Natural killer cell (primary cell): Measurements from ENCODE around the gene CDH8. TPM values are rescaled to one million over a fixed set of nuclear protein-coding genes. Genes with fewer than 3 reads are reported as not detected.

Experiments
- ATAC-seq, 3 donors: fragments of 150-1000 bp in 2 of 3; fragments of 200-7000 bp in 1 of 3; cut with Tn5 transposase; 1 replicate in 1 of 3; 2 replicates in 2 of 3; pipeline ENCODE4 v1.10.0; 2021; ENCODE audit warnings: mild to moderate bottlenecking in 2 of 3, moderate library complexity in 2 of 3
- DNase-seq, 2 donors: peaks; one replicate each; pipeline versions ENCODE4 v3.0.0 to v3.0.0-alpha.2; 2013 to 2021; ENCODE audit warnings: mixed read lengths in 1 of 2
- H3K27ac ChIP-seq: one replicate; pipeline ENCODE4 v1.5.1; 2013; ENCODE audit warnings: mild to moderate bottlenecking, low read length
- H3K27me3 ChIP-seq: one replicate; pipeline ENCODE4 v1.6.1; 2013; ENCODE audit warnings: low read length; ENCODE audit not compliant: control insufficient read depth, insufficient read depth
- H3K36me3 ChIP-seq: one replicate; pipeline ENCODE4 v1.6.1; 2013; ENCODE audit warnings: low read length; ENCODE audit not compliant: control insufficient read depth, insufficient read depth
- H3K4me1 ChIP-seq: one replicate; pipeline ENCODE4 v1.6.1; 2013; ENCODE audit warnings: low read length; ENCODE audit not compliant: control insufficient read depth, insufficient read depth
- H3K4me3 ChIP-seq: one replicate; pipeline ENCODE4 v1.5.1; 2013; ENCODE audit warnings: low read length
- H3K9me3 ChIP-seq: one replicate; pipeline ENCODE4 v1.6.1; 2013; ENCODE audit warnings: low read length; ENCODE audit not compliant: control insufficient read depth, insufficient read depth
- H3K27ac Mint-ChIP-seq, 2 donors: one replicate each; pipeline ENCODE4 v1.8.0; 2022; ENCODE audit warnings: mild to moderate bottlenecking in 2 of 2, mixed read lengths in 2 of 2, moderate library complexity in 1 of 2
- H3K27me3 Mint-ChIP-seq, 2 donors: one replicate each; pipeline ENCODE4 v1.8.0; 2022; ENCODE audit warnings: low read depth in 2 of 2, mixed read lengths in 2 of 2
- H3K36me3 Mint-ChIP-seq: one replicate; pipeline ENCODE4 v1.8.0; 2022; ENCODE audit warnings: mixed read lengths
- H3K4me1 Mint-ChIP-seq, 2 donors: one replicate each; pipeline ENCODE4 v1.8.0; 2022; ENCODE audit warnings: mixed read lengths in 2 of 2
- H3K4me3 Mint-ChIP-seq: one replicate; pipeline ENCODE4 v1.8.0; 2022; ENCODE audit warnings: mild to moderate bottlenecking, moderate library complexity, mixed read lengths
- H3K9me3 Mint-ChIP-seq, 2 donors: one replicate each; pipeline ENCODE4 v1.8.0; 2022; ENCODE audit warnings: mixed read lengths in 2 of 2
- WGBS: methylation state at CpG from one replicate; pipeline ENCODE4 v1.1.7; 2013; ENCODE audit warnings: missing lambda C conversion rate; ENCODE audit not compliant: insufficient coverage; 5-methylcytosine and 5-hydroxymethylcytosine counted together
- intact Hi-C: fragments of 100-400 bp; cut with micrococcal nuclease; formaldehyde crosslinking; loops from one replicate; pipeline ENCODE4 v1.14.2; 2022
- total RNA-seq, 4 donors: library from RNA; stranded (reverse); fragments of 120-200 nt in 1 of 4; gene quantifications; one replicate each; pipeline versions ENCODE4 v1.2.3 to v1.2.4, GENCODE V29; 2013 to 2022
- TF ChIP-seq, protein P1 (sequence below): fragments of 200-600 bp; IDR thresholded peaks from one replicate; pipeline ENCODE4 v1.8.0; 2022; ENCODE audit warnings: antibody characterized with exemption

CDH8 gene
- total RNA-seq, 3 donors from 2014 or later (not counting 1 experiment from before 2014, with no cell fraction given), result not detected

GRCh38 chr16:61885343-61885742, 150.9 kb downstream of the CDH8 start:
- Histone ChIP-seq H3K4me3 (no peak overlapping the region), H3K27ac (no peak overlapping the region), H3K27me3 (no peaks in the 10 kb centered on the region), H3K36me3 (no peaks in the 10 kb centered on the region), H3K9me3 (peaks cover 4% of the 10 kb centered on the region), H3K4me1 (no peaks in the 10 kb centered on the region)
- no peaks in the 10 kb centered on the region for H3K27me3 Mint-ChIP-seq
- ATAC-seq (no peak), DNase-seq (no peak)
- no peak overlapping the region for H3K27ac Mint-ChIP-seq
- no peaks in the 10 kb centered on the region for H3K36me3 Mint-ChIP-seq
- H3K4me3 Mint-ChIP-seq, result no peak overlapping the region
- TF ChIP-seq, protein P1, sequence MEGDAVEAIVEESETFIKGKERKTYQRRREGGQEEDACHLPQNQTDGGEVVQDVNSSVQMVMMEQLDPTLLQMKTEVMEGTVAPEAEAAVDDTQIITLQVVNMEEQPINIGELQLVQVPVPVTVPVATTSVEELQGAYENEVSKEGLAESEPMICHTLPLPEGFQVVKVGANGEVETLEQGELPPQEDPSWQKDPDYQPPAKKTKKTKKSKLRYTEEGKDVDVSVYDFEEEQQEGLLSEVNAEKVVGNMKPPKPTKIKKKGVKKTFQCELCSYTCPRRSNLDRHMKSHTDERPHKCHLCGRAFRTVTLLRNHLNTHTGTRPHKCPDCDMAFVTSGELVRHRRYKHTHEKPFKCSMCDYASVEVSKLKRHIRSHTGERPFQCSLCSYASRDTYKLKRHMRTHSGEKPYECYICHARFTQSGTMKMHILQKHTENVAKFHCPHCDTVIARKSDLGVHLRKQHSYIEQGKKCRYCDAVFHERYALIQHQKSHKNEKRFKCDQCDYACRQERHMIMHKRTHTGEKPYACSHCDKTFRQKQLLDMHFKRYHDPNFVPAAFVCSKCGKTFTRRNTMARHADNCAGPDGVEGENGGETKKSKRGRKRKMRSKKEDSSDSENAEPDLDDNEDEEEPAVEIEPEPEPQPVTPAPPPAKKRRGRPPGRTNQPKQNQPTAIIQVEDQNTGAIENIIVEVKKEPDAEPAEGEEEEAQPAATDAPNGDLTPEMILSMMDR, result no peak
- intact Hi-C loops, result no loop called here
- 91% methylated on average over 4 of the region's 6 CpGs for WGBS
- peaks cover 11 to 14% of the 10 kb centered on the region in 2 donors for H3K9me3 Mint-ChIP-seq
- H3K4me1 Mint-ChIP-seq, result no peaks in the 10 kb centered on the region

GRCh38 chr16:61879306-61879705, 156.9 kb downstream of the CDH8 start:
- no peaks in the 10 kb centered on the region for H3K36me3 ChIP-seq
- no peaks in the 10 kb centered on the region for H3K4me1 ChIP-seq
- no peaks in the 10 kb centered on the region for H3K9me3 ChIP-seq
- no peak overlapping the region for H3K27ac ChIP-seq
- no peaks in the 10 kb centered on the region for H3K4me1 Mint-ChIP-seq
- H3K4me3 ChIP-seq, result no peak overlapping the region
- intact Hi-C loops, result no loop called here
- ATAC-seq (no peak), DNase-seq (no peak)
- no peaks in the 10 kb centered on the region for H3K36me3 Mint-ChIP-seq
- no peak overlapping the region for H3K4me3 Mint-ChIP-seq
- H3K27me3 ChIP-seq, result no peaks in the 10 kb centered on the region
- TF ChIP-seq, protein P1, result no peak
- WGBS, result 89% methylated on average over 3 of the region's 3 CpGs
- no peak overlapping the region for H3K27ac Mint-ChIP-seq
- H3K27me3 Mint-ChIP-seq, result no peaks in the 10 kb centered on the region
- peaks cover 15 to 16% of the 10 kb centered on the region in 2 donors for H3K9me3 Mint-ChIP-seq

DNA sequence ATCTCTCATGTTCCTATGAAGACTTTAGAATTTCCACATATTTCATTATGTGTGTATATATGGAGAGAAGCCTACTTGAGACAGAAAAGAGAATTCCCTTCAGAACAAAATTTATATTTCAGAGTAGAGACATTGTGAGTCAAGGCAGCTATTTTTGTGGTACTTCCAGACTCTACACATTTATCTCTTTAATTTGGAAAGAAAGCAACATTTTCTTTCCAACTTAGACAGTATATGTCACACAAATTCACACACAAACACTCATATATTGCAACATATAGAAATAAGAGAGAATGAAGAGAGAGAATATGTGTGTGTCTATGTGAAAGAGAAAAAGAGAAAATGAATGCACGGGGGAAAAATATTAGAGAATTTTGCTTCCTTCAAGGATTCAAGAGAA, 158.8 kb downstream of the CDH8 start:
- H3K4me3 ChIP-seq, result no peak overlapping the region

GRCh38 chr16:61872778-61873119, 163.5 kb downstream of the CDH8 start:
- H3K9me3 ChIP-seq, result no peaks in the 10 kb centered on the region
- no peaks in the 10 kb centered on the region for H3K4me1 ChIP-seq
- no peak overlapping the region for H3K27ac ChIP-seq
- H3K4me3 ChIP-seq, result no peak overlapping the region
- Mint-ChIP-seq H3K36me3 (peaks cover 7% of the 10 kb centered on the region), H3K9me3 (peaks cover 6 to 11% of the 10 kb centered on the region in 2 donors), H3K27ac (no peak overlapping the region), H3K27me3 (no peaks in the 10 kb centered on the region), H3K4me1 (no peaks in the 10 kb centered on the region), H3K4me3 (no peak overlapping the region)
- no peaks in the 10 kb centered on the region for H3K36me3 ChIP-seq
- H3K27me3 ChIP-seq, result no peaks in the 10 kb centered on the region
- ATAC-seq (no peak), DNase-seq (no peak)
- TF ChIP-seq, protein P1, result no peak
- intact Hi-C loops, result no loop called here

More for the DNA sequence above, 158.8 kb downstream of the CDH8 start:
- no peaks in the 10 kb centered on the region for H3K27me3 Mint-ChIP-seq
- H3K27ac ChIP-seq, result no peak overlapping the region
- H3K4me1 ChIP-seq, result no peaks in the 10 kb centered on the region
- H3K36me3 ChIP-seq, result no peaks in the 10 kb centered on the region
- WGBS, result no CpG with 5 or more reads among the region's 1 CpG
- H3K9me3 ChIP-seq, result no peaks in the 10 kb centered on the region
- H3K4me3 Mint-ChIP-seq, result no peak overlapping the region
- H3K27ac Mint-ChIP-seq, result no peak overlapping the region
- DNase-seq (no peak), ATAC-seq (no peak)
- no peaks in the 10 kb centered on the region for H3K4me1 Mint-ChIP-seq
- H3K36me3 Mint-ChIP-seq, result no peaks in the 10 kb centered on the region
- H3K9me3 Mint-ChIP-seq, result peaks cover 13 to 16% of the 10 kb centered on the region in 2 donors
- no peaks in the 10 kb centered on the region for H3K27me3 ChIP-seq
- intact Hi-C loops, result no loop called here
- TF ChIP-seq, protein P1, result no peak
